Activated gamma-delta T cell treated with anti-CD3 and anti-CD28 coated beads, Interleukin-2, amount 50 U/mL, for 16 hours (primary cell): ENCODE data around the gene PNPLA2.

Experiments used
- DNase-seq: peaks from one replicate; pipeline ENCODE4 v3.0.0-alpha.2; 2020; ENCODE audit warnings: low read depth

Gene PNPLA2

DNA sequence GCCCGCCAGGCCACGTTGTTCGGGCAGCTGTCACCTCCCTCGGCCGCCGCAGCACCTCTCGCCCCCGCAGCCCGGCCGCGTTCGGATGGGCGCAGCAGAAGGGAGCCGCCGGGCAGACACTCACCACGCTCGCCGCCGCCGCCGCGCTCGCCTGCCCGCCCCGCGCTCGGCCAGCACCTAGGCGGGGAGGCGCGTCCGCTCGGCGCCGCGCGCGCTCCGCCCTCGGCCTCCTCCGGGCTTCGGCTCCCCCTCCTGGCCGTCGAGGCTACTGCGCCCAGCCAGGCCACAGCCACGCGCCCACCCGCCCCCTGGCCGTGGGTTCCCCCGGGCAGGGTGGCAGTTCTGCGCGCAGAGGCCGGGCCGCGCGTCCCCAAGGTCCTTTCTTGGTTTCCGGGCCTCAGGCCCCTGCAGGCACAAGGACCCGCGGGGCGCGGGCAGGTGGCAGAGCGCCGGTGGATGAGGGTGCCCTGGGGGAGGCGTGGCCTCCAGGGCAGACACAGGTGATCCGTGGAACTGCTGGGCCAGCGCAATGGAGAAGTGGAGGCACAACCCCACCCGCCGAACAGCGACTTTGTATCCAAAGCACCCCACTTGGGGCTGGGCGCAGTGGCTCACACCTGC lies 20.5 kb upstream of the PNPLA2 start, which contains the start of gene SLC25A22:
SLC25A22 (minus strand) TSS at position 189 of the 621 bp plus-strand sequence. CDS start 3,275 bp downstream, outside the sequence.
- peak; percentile 76 for DNase-seq

DNA sequence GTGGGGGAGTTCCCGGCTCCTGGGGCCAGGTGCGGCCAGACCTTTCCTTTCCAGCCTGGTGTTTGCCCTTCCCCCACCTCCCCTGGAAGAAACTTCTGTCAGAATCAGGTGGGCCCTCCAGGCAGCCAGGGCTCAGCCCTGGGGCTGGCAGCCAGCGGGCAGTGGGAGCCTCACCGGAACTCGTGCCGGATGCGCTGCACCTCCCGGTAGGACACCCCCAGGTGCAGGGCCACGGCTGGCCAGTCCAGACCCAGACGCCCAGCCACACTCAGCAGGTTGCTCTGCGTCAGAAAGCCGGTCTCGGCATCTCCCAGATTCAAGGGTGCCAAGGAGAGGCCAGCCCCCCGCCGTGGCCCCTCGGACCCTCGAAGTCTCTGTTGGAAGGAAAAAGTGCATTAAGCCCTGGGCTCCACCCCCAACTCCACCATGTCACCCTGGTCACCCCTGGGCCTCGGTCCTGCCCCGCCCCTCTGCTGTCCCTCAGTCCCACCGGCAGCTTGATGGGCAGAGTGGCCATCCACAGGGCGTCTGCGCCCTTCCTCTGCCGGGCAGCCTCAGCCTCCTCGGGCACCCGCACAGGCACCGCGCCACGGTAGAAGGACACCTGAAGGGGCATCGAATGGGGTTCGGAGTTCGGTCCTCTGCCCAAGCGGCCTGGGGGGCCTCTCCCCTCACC lies 18.9 kb upstream of the PNPLA2 start:
- DNase-seq, result no peak

DNA sequence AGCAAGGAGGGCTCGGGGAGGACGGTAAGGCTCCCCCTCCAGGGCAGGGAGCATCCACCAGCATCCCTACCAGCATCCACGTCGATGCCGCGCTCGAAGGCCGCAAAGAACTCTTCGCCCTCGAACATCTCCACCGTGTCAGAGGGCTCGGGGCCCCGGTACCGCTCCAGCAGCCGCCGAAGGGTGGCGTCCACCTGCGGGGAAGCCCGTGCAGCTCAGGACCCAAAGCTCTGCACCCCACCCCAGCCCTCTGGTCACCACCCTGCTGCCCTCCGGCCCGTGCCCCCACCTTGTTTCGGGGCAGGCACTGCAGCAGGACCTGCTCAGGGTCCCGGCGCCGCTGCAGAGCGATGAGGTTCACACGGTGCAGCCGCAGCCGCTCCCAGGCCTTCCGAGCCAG lies 18.2 kb upstream of the PNPLA2 start:
- DNase-seq, result no peak

DNA sequence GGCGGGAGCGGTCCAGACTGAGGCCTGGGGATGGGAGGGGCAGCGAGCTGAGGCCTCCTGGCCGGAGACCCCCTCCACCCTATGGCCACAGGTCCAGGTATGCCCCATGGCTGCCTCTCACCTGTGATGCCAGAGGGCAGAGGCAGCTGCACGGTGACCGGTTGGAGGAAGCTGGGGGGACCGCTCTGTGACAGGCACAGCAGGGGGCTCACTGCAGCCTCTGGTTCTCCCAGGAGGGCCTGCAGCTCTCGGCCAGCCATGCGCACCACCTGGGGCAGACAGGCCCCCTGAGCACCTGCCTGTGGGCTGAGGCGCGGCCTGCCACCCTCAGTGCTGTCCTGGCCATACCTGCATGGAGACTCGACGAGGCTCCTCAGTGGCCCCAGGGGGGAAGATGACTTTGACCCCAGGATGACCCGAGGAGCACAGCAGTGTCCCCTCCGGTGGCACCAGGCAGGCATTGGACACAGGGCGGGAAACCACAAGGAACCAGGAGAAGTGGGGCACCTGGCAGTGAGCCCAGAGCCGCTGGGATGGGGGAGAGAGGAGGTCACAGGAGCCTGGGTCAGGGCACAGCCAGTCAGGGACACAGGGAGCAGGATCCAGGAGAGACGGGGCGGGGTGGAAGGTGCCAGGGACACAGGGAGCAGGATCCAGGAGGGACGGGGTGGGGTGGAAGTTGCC lies 17.5 kb upstream of the PNPLA2 start:
- no peak for DNase-seq

- DNase-seq, result no peak
These were observed 16.6 kb upstream of the PNPLA2 start for GRCh38 chr11:802018-802617.

DNA sequence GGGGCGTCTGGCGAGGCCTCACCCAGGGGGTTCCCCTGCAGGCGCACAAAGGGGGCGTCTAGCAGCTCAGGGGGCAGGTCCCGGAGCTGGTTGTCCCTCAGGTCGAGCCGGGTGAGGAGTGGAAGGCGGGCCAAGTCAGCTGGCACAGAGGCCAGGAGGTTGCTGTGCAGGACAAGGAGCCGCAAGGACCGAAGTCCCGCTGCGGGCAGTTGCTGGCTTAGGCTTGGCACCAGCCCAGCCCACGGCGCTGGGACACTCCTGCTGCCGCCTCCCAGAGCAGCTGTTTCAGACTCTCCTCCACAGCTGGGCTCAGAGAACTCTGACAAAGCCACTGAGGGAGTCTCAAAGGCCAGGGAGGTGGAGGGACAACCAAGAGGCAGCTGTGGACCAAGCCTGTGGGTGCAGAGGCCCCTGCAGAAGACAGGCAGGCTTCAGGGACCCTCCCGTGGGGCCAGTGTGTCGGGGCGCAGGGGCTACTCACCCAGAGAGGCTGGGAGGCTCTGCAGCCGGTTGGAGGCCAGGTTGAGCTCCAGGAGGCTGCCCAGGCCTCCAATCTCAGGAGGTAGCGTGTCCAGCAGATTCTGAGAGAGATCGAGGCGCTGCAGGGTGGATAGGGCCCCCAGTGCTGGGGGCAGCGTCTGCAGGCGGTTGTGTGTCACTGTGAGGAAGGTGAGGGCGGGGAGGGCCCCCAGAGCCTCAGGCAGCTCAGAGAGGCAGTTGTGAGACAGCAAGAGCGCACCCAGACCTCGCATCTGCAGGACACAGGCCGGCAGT lies 15.8 kb upstream of the PNPLA2 start:
- no peak for DNase-seq

GRCh38 chr11:803467-803742 lies 15.3 kb upstream of the PNPLA2 start:
- no peak for DNase-seq

- DNase-seq, result no peak
These were observed 14.7 kb upstream of the PNPLA2 start for GRCh38 chr11:803770-804598.

- DNase-seq, result no peak
These were observed 14.1 kb upstream of the PNPLA2 start for GRCh38 chr11:804599-804964.

DNA sequence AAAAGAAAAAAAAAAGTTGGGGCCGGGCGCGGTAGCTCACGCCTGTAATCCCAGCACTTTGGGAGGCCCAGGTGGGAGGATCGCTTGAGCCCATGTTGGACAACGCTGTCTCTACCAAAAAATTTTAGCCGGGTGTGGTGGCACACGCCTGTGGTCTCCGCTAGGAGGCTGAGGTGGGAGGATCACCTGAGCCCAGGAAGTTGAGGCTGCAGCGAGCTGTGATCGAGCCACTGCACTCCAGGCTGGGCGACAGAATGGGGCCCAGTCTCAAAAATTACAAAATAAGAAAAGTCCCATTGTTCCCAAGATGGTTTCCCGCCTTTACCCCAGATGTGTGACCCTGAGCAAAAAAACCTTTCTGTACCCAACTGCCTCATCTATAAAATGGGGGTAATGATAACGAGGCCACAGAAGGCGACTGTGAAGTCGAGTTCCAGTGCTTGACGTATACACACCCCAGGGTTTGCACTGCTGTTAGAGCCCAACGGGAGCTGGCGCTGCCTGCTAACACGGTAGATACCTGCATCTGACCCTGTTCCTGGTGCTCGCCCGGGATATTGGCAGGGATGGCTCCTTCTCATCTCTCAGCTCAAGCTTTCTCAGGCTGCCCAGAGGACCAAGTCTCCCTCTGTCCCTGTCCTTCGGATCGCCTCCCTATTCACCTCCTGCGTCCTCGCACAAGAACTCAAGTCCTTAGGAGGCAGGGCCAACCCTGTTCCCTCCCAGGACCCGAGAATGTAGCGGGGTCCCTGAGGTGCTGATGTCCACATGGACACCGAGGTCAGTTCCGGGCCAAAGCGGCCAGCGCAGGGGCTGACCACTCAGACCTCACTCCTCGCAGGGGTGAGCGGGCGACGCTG lies 10.1 kb upstream of the PNPLA2 start:
- no peak for DNase-seq

- peak; percentile 96 for DNase-seq
These were observed 9.3 kb upstream of the PNPLA2 start, which contains the start of gene RPLP2 for GRCh38 chr11:809287-810039. RPLP2 (plus strand) TSS chr11:809967; CDS start chr11:810235, 268 bp downstream.

DNA sequence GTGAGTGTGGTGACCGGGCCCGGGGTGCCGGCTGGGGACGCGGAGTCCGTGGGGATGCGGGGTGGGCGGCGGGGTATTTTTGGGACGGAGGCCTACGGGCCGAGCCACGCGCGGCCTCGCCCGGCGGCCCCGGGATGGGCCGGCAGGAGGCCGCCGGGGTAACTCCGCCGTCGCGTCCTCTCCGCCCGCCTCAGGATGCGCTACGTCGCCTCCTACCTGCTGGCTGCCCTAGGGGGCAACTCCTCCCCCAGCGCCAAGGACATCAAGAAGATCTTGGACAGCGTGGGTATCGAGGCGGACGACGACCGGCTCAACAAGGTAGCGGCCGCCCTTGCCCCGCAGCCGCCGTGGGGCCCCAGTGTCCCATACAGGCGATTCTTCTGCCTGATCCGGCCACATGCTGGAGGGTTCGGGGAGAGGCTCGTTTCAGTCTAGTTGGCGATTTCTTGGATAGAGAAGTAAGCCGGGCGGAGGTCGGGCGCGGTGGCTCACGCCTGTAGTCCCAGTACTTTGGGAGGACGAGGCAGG lies 8.6 kb upstream of the PNPLA2 start:
- no peak for DNase-seq

DNA sequence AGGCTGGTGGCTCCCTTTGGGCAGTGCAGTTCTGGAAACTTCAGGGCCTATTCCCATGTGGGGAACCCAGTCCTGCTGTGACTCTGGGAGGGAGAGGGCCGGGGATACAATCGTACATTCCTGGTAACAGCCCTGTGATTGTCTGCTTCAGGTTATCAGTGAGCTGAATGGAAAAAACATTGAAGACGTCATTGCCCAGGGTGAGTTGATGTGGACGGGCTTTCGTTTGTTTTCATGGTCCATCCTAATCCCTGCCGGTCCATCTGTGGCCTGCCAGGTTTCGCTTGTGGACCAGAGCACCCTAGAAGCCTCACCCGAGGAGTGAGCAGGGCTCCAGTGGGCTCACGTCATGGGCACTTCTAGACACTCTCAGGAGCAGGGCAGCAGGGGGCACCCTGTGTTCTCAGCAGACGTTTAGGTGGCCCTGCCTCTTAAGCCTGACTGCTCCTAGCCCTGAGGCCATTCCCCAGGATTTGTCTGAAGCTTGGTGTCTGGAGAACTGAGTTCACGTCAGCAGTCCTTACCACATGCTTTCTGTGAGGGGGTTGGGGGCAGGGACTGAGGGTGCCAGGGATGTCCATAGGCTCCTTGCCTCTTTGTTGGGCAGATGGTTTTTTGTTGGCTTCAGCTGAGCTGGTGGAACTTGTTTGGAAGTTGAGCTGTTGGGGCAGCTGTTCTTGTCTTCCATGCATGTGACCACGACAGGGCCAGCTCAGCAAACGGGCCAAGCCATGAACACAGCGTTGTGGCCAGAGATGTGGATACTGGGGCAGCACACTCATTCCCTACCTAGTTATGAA lies 7.1 kb upstream of the PNPLA2 start:
- DNase-seq, result no peak

DNA sequence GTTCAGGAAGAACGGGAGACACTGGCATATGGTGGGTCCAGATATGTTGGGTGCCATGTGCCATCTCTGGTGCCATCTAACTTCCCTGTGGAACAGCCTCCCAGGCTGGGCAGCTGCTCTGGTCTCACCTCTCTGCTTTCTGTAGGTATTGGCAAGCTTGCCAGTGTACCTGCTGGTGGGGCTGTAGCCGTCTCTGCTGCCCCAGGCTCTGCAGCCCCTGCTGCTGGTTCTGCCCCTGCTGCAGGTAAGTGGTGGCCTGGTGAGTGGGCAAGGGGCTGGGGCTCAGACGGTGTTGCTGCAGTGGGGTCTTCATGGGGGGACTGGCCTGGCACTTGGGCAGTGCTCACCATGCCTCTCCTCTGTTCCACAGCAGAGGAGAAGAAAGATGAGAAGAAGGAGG lies 6.3 kb upstream of the PNPLA2 start:
- no peak for DNase-seq

- DNase-seq, result no peak
These were observed 5.7 kb upstream of the PNPLA2 start for GRCh38 chr11:813072-813455.

DNA sequence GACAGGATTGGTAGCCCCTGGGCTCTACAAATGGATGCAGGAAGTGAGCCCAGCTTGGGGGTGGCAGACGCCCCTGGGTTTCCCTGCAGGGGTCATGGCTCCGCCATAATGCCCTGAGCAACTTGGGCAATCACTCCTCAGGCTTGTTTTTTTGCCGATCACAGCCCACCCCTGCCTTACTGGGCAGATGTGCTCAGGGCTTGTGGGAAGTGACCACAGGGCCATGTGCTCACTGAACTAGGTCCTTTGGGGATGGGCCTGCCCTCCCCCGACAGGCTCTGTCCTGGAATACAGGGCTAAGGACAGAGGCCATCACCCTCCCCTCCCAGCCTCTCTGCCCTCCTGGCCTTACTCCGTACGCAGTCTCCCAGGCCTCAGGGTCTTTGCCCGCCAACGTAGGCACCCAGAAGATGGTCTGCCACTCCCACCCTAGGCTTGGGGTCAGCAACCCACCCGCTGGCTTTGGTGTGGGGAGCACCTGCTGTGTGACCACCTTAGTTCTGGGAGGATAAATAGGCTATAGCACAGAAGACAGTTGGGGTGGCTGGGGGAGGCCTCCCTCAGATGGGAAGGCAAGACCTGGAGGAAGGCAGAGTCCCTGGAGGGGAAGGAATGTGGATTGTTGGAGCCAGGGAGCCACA lies 5.1 kb upstream of the PNPLA2 start:
- no peak for DNase-seq

DNA sequence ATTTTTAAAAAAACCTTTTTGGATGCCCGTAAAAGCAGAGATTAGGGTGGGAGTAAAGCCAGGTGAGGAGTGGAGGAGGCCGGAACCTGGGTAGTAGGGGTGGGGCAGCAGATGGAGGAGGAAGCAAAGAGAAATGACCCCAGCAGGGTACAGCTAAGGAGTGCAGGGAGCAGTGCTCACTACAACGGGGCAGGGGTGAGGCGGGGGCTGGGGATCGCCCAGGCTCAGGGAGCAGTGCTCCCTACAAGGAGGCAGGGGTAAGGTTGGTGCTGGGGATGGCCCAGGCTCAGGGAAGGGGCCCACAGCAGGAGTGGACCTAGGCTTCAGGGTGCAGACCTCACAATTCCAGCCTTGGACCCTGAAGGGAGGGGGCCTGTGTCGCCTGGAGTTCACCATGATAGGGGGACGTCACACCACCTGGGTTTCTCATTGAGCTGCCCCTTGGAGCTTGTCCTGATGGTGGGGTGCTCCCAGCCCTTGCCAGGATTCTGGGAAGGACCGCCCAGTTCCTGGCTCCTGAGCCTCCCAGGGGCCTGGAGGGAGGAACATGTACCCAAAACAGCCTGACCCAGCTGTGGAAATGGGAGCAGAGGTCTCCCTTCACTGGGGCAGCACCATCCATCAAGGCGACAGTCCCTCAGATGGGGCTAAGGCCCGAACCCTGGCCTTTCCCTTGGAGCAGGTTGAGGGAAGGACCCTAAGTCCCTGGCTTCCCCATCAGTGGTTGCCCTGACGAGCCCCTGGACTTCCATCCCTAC lies 2.9 kb upstream of the PNPLA2 start:
- no peak for DNase-seq

GRCh38 chr11:816433-816779 lies 2.3 kb upstream of the PNPLA2 start:
- no peak for DNase-seq
